MM.1S (cell line): ENCODE data around the gene PPP2R3C.

Experiments used
- CTCF ChIP-seq: fragments of 300-600 bp; sonication (generic); IDR thresholded peaks from 2 replicates; pipeline ENCODE4 v1.5.1; 2016; ENCODE audit warnings: antibody characterized with exemption, low read length, mixed read lengths
- EZH2 ChIP-seq: fragments of 300-600 bp; sonication (generic); optimal IDR thresholded peaks from 2 replicates; pipeline ENCODE3; 2017; ENCODE audit warnings: low read depth, mild to moderate bottlenecking, antibody characterized with exemption, low read length, mixed read lengths

GRCh38 chr14:35149239-35149638 is 27.4 kb upstream of the PPP2R3C start:
- TF ChIP-seq CTCF (no peak), EZH2 (no peak)
